Measurements from ENCODE around the gene RCSD1.

RCSD1 gene

GRCh38 chr1:167726008-167726407 is 96.0 kb downstream of the RCSD1 start:
- Histone ChIP-seq H3K27me3 (ENCODE audit: insufficient read depth, poor library complexity, severe bottlenecking) (no peaks in the 10 kb centered on the region), H3K4me3 (replicated peaks; ENCODE audit: insufficient read depth, low read length) (no peak overlapping the region)
- TF ChIP-seq REST (IDR thresholded peaks at IDR 0.05; ENCODE audit: insufficient replicate concordance, low read depth) (no peak), GABPA (IDR thresholded peaks at IDR 0.05; ENCODE audit: low read depth) (no peak), CTCF (IDR thresholded peaks at IDR 0.05; ENCODE audit: insufficient read depth, low read length) (no peak), POLR2AphosphoS5 (IDR thresholded peaks at IDR 0.05; ENCODE audit: low read depth) (no peak), SPI1 (IDR thresholded peaks at IDR 0.05; ENCODE audit: borderline replicate concordance, low read depth) (no peak)

GRCh38 chr1:167728818-167729410 is 98.9 kb downstream of the RCSD1 start:
- no peak overlapping the region for H3K4me3 ChIP-seq (replicated peaks; ENCODE audit: insufficient read depth, low read length)
- no peak for DNase-seq (ENCODE audit: low read depth in 1 of 2, low spot score in 1 of 2)
- TF ChIP-seq SPI1 (IDR thresholded peaks at IDR 0.05; ENCODE audit: borderline replicate concordance, low read depth) (no peak), POLR2AphosphoS5 (IDR thresholded peaks at IDR 0.05; ENCODE audit: low read depth) (no peak), GABPA (IDR thresholded peaks at IDR 0.05; ENCODE audit: low read depth) (no peak), REST (IDR thresholded peaks at IDR 0.05; ENCODE audit: insufficient replicate concordance, low read depth) (no peak), CTCF (IDR thresholded peaks at IDR 0.05; ENCODE audit: insufficient read depth, low read length) (no peak)
- no peak overlapping the region for H3K27ac ChIP-seq (replicated peaks)
- no peaks in the 10 kb centered on the region for H3K27me3 ChIP-seq (ENCODE audit: insufficient read depth, poor library complexity, severe bottlenecking)

More at GRCh38 chr1:167726008-167726407, 96.0 kb downstream of the RCSD1 start:
- H3K27ac ChIP-seq (replicated peaks), result no peak overlapping the region
- no peak for DNase-seq (ENCODE audit: low read depth in 1 of 2, low spot score in 1 of 2)

- TF ChIP-seq REST (IDR thresholded peaks at IDR 0.05; ENCODE audit: insufficient replicate concordance, low read depth), result no peak
- no peak for TF ChIP-seq SPI1 (IDR thresholded peaks at IDR 0.05; ENCODE audit: borderline replicate concordance, low read depth)
- TF ChIP-seq POLR2AphosphoS5 (IDR thresholded peaks at IDR 0.05; ENCODE audit: low read depth), result no peak
- TF ChIP-seq CTCF (IDR thresholded peaks at IDR 0.05; ENCODE audit: insufficient read depth, low read length), result no peak
- no peak for TF ChIP-seq GABPA (IDR thresholded peaks at IDR 0.05; ENCODE audit: low read depth)
- Histone ChIP-seq H3K4me3 (replicated peaks; ENCODE audit: insufficient read depth, low read length) (no peak overlapping the region), H3K27ac (replicated peaks) (no peak overlapping the region), H3K27me3 (ENCODE audit: insufficient read depth, poor library complexity, severe bottlenecking) (no peaks in the 10 kb centered on the region)
- DNase-seq (ENCODE audit: low read depth in 1 of 2, low spot score in 1 of 2), result no peak
Observed at GRCh38 chr1:167734227-167734626, 104.2 kb downstream of the RCSD1 start.
